Fibroblast of skin of left quadriceps (primary cell): ENCODE results near the gene MESP1.

Experiments used
- DNase-seq, 2 experiments: peaks; one replicate each; pipeline ENCODE4 v3.0.0-alpha.2; 2013; ENCODE audit warnings: low read depth in 2 of 2

MESP1 gene

GRCh38 chr15:89723031-89723430 is 28.0 kb downstream of the MESP1 start:
- no peak for DNase-seq

GRCh38 chr15:89714775-89715174 is 36.3 kb downstream of the MESP1 start:
- DNase-seq: no peak

GRCh38 chr15:89707577-89707976 is 43.5 kb downstream of the MESP1 start:
- DNase-seq: no peak

- DNase-seq: no peak
Observed at GRCh38 chr15:89704411-89704810, 46.6 kb downstream of the MESP1 start.
